NB4 (cell line): ENCODE measurements around the gene POU2F2.

Experiments
- CTCF ChIP-seq: IDR thresholded peaks from one replicate; pipeline ENCODE4 v1.5.1; 2012; ENCODE audit warnings: low read depth, low read length
- MAX ChIP-seq: IDR thresholded peaks from 2 replicates; pipeline ENCODE4 v1.6.1; 2011; ENCODE audit warnings: low read depth, low read length
- MYC ChIP-seq: IDR thresholded peaks from 2 replicates; pipeline ENCODE4 v1.6.1; 2011; ENCODE audit warnings: low read depth, low read length
- POLR2A ChIP-seq: IDR thresholded peaks from 2 replicates; pipeline ENCODE4 v1.6.1; 2011; ENCODE audit warnings: mild to moderate bottlenecking; ENCODE audit not compliant: insufficient read length; ENCODE audit errors: extremely low read depth

- no peak for TF ChIP-seq CTCF
- no peak for TF ChIP-seq POLR2A
- no peak for TF ChIP-seq MAX
- TF ChIP-seq MYC, result no peak
Measured at GRCh38 chr19:42161616-42162263, 29.5 kb upstream of the POU2F2 start.
